Mesenchymal stem cell (in vitro differentiated cells and primary cell): ENCODE data around the gene MED12L.

Experiments used
- DNase-seq: peaks from one replicate; pipeline ENCODE4 v3.0.0-alpha.2; 2013
- H2AFZ ChIP-seq: one replicate; pipeline ENCODE4 v1.6.1; 2013; ENCODE audit warnings: low read depth, mild to moderate bottlenecking, control low read depth, inconsistent platforms, low read length, moderate library complexity
- H2AK5ac ChIP-seq: 2 replicates; pipeline ENCODE4 v1.6.1; 2013; ENCODE audit warnings: low read length, moderate library complexity, mild to moderate bottlenecking, inconsistent platforms; ENCODE audit not compliant: severe bottlenecking
- H2BK120ac ChIP-seq: one replicate; pipeline ENCODE4 v1.6.1; 2013; ENCODE audit warnings: low read depth, mild to moderate bottlenecking, inconsistent platforms, low read length, moderate library complexity
- H2BK12ac ChIP-seq, 2 experiments: one replicate each; pipeline ENCODE4 v1.6.1; 2013; ENCODE audit warnings: inconsistent platforms in 2 of 2, low read length in 2 of 2, mild to moderate bottlenecking in 2 of 2, moderate library complexity in 2 of 2, control low read depth in 1 of 2
- H2BK15ac ChIP-seq: one replicate; pipeline ENCODE4 v1.6.1; 2013; ENCODE audit warnings: mild to moderate bottlenecking, low read depth, inconsistent platforms; ENCODE audit not compliant: poor library complexity, severe bottlenecking
- H2BK5ac ChIP-seq: 2 replicates; pipeline ENCODE4 v1.6.1; 2013; ENCODE audit warnings: low read depth, mild to moderate bottlenecking, low read length, control low read depth, inconsistent platforms; ENCODE audit not compliant: poor library complexity, severe bottlenecking
- H3K14ac ChIP-seq, 2 experiments: one replicate each; pipeline ENCODE4 v1.6.1; 2013; ENCODE audit warnings: inconsistent platforms in 2 of 2, low read length in 2 of 2, control low read depth in 1 of 2, mild to moderate bottlenecking in 1 of 2, moderate library complexity in 1 of 2
- H3K18ac ChIP-seq, 2 experiments: one replicate each; pipeline ENCODE4 v1.6.1; 2013; ENCODE audit warnings: inconsistent platforms in 2 of 2, low read length in 2 of 2, control low read depth in 1 of 2, low read depth in 1 of 2, mild to moderate bottlenecking in 1 of 2
- H3K23ac ChIP-seq, 2 experiments: one replicate each; pipeline ENCODE4 v1.6.1; 2013; ENCODE audit warnings: inconsistent platforms in 2 of 2, low read length in 2 of 2, mild to moderate bottlenecking in 2 of 2, moderate library complexity in 2 of 2, control low read depth in 1 of 2
- H3K27ac ChIP-seq: 2 replicates; pipeline ENCODE4 v1.5.1; 2013; ENCODE audit warnings: mild to moderate bottlenecking, moderate library complexity, low read length, control low read depth, inconsistent platforms; ENCODE audit not compliant: poor library complexity, severe bottlenecking
- H3K27me3 ChIP-seq, 2 experiments: 2 replicates each; pipeline versions ENCODE4 v1.6.1 to v1.7.0; 2013; ENCODE audit warnings: low read length in 2 of 2, mild to moderate bottlenecking in 2 of 2, moderate library complexity in 2 of 2, control low read depth in 1 of 2, inconsistent platforms in 1 of 2; ENCODE audit not compliant: control insufficient read depth in 1 of 2, insufficient read depth in 1 of 2
- H3K36me3 ChIP-seq, 2 experiments: 2 replicates each; pipeline versions ENCODE4 v1.6.1 to v1.7.0; 2013; ENCODE audit warnings: low read length in 2 of 2, control low read depth in 1 of 2, inconsistent platforms in 1 of 2, low read depth in 1 of 2, mild to moderate bottlenecking in 1 of 2; ENCODE audit not compliant: insufficient read depth in 2 of 2, control insufficient read depth in 1 of 2
- H3K4ac ChIP-seq, 2 experiments: one replicate each; pipeline ENCODE4 v1.6.1; 2013; ENCODE audit warnings: inconsistent platforms in 2 of 2, low read length in 2 of 2, mild to moderate bottlenecking in 2 of 2, moderate library complexity in 2 of 2, control low read depth in 1 of 2, low read depth in 1 of 2
- H3K4me1 ChIP-seq: 2 replicates; pipeline ENCODE4 v1.6.1; 2013; ENCODE audit warnings: low read depth, low read length, control low read depth; ENCODE audit not compliant: control insufficient read depth, insufficient read depth
- H3K4me2 ChIP-seq: 2 replicates; pipeline ENCODE4 v1.6.1; 2013; ENCODE audit warnings: low read length, mild to moderate bottlenecking, inconsistent platforms; ENCODE audit not compliant: poor library complexity, severe bottlenecking
- H3K4me3 ChIP-seq, 2 experiments: 2 replicates each; pipeline versions ENCODE4 v1.5.1 to v1.7.0; 2013; ENCODE audit warnings: low read length in 2 of 2, mild to moderate bottlenecking in 2 of 2, control low read depth in 1 of 2, low read depth in 1 of 2; ENCODE audit not compliant: insufficient read depth in 1 of 2
- H3K79me1 ChIP-seq: replicated peaks from 2 replicates; pipeline ENCODE4 v1.6.1; 2013; ENCODE audit warnings: mild to moderate bottlenecking, control low read depth, low read length, inconsistent platforms; ENCODE audit not compliant: poor library complexity, severe bottlenecking
- H3K9ac ChIP-seq: 2 replicates; pipeline ENCODE4 v1.7.0; 2013; ENCODE audit warnings: mild to moderate bottlenecking, low read length, moderate library complexity
- H3K9me3 ChIP-seq: 2 replicates; pipeline ENCODE4 v1.7.0; 2013; ENCODE audit warnings: mild to moderate bottlenecking, low read length; ENCODE audit not compliant: control insufficient read depth
- H4K8ac ChIP-seq: one replicate; pipeline ENCODE4 v1.6.1; 2013; ENCODE audit warnings: inconsistent platforms, mild to moderate bottlenecking, low read length, moderate library complexity
- H4K91ac ChIP-seq: one replicate; pipeline ENCODE4 v1.6.1; 2013; ENCODE audit warnings: mild to moderate bottlenecking, low read length, inconsistent platforms
- WGBS: methylation state at CpG from one replicate; pipeline ENCODE4 v1.1.7; 2013; ENCODE audit warnings: mixed read lengths; 5-methylcytosine and 5-hydroxymethylcytosine counted together

Gene MED12L

GRCh38 chr3:151315136-151315535 lies 229.7 kb downstream of the MED12L start:
- Histone ChIP-seq H2BK15ac (no peak overlapping the region), H3K27ac (no peak overlapping the region), H2BK120ac (no peak overlapping the region), H3K14ac (no peak overlapping the region), H3K9ac (no peak overlapping the region), H3K18ac (no peak overlapping the region), H3K9me3 (no peaks in the 10 kb centered on the region), H4K8ac (no peak overlapping the region), H3K4ac (no peak overlapping the region), H3K4me3 (no peak overlapping the region), H2BK5ac (no peak overlapping the region), H2AK5ac (no peak overlapping the region), H3K36me3 (no peaks in the 10 kb centered on the region), H3K27me3 (no peaks in the 10 kb centered on the region), H3K23ac (no peak overlapping the region), H4K91ac (no peak overlapping the region), H3K4me2 (no peak overlapping the region), H2AFZ (no peak overlapping the region), H3K4me1 (no peaks in the 10 kb centered on the region), H2BK12ac (no peak overlapping the region), H3K79me1 (no peaks in the 10 kb centered on the region)
- no CpG with 5 or more reads among the region's 2 CpGs for WGBS
- peak; percentile 82 for DNase-seq

DNA sequence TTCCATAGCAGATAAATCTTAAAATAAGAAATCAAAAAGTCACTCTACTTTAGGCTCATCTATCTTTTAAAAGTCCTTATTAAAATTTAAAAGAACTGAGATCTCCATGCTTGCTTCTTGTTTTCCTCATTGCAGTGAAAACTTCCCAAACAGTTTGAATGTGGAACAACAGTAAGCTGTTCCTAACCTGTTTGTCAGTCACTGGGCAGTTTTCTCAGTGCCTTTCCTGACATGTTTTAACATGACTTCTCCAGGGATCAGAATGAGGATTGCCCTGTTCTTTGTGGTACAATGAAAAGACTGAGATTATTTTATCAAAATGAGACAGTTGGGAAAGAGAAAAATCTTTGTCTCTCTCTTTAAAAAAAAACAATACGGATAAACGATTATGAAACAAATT lies 230.4 kb downstream of the MED12L start:
- Histone ChIP-seq H3K18ac (no peak overlapping the region), H3K23ac (no peak overlapping the region), H3K36me3 (no peaks in the 10 kb centered on the region), H3K79me1 (no peaks in the 10 kb centered on the region), H2BK15ac (no peak overlapping the region), H3K9me3 (no peaks in the 10 kb centered on the region), H2BK120ac (no peak overlapping the region), H4K91ac (no peak overlapping the region), H2BK12ac (peak overlapping the region in 1 of 2 experiments; percentile 67), H3K4me2 (no peak overlapping the region), H3K4ac (no peak overlapping the region), H2BK5ac (no peak overlapping the region), H4K8ac (no peak overlapping the region), H3K14ac (no peak overlapping the region), H3K4me3 (no peak overlapping the region), H2AFZ (no peak overlapping the region), H2AK5ac (no peak overlapping the region), H3K27me3 (no peaks in the 10 kb centered on the region), H3K27ac (no peak overlapping the region), H3K4me1 (no peaks in the 10 kb centered on the region), H3K9ac (no peak overlapping the region)
- DNase-seq: no peak
- no CpG with 5 or more reads among the region's 2 CpGs for WGBS

DNA sequence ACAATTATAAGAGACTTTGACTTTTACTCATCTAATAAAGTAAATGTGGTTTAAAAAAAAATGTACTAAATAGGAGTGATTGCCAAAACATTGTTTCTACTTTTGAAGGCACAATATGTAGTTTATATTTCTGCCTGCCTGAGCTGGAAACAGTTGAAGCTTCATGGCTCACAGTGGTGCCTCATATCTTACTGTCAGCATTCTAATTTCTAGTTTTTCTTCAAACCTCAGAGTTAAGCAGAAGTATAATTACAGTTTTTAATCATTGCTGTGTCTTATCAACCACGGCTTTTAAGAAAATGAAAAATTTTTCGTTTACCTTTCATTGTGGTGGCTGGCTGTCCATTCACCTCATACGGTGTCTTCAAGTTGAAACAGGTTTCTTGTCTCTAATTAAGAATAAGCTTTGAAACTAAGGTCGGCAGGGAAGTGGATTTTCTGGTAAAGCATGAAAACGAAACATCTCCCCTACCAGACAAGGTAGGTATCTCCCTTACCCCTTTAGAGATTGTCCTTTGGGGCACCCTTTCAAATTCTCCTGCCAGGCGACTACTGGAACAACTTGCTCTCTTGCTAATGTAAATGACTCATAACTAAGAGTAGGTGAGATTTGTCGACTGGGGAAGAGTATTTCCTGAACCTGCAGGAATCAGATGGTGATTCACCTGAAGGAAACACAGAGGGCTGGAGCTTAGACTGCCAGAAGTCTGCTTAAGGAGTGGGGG lies 231.0 kb downstream of the MED12L start, which contains the start of gene GPR87:
Gene GPR87, minus strand, starts transcription at position 554 of the 725 bp plus-strand sequence. CDS start 16,720 bp downstream, outside the sequence.
- Histone ChIP-seq H3K79me1 (no peaks in the 10 kb centered on the region), H3K36me3 (no peaks in the 10 kb centered on the region), H2BK12ac (peak within 1 kb of the TSS in 1 of 2 experiments; percentile 67), H3K4me1 (no peaks in the 10 kb centered on the region), H3K14ac (no peak within 1 kb of the TSS), H3K18ac (no peak within 1 kb of the TSS), H3K4ac (no peak within 1 kb of the TSS), H3K4me2 (no peak within 1 kb of the TSS), H2BK5ac (no peak within 1 kb of the TSS), H3K4me3 (no peak within 1 kb of the TSS), H2AK5ac (no peak within 1 kb of the TSS), H3K23ac (no peak within 1 kb of the TSS), H4K91ac (no peak within 1 kb of the TSS), H2AFZ (no peak within 1 kb of the TSS), H3K27ac (no peak within 1 kb of the TSS), H3K27me3 (no peaks in the 10 kb centered on the region), H3K9me3 (no peaks in the 10 kb centered on the region), H4K8ac (no peak within 1 kb of the TSS), H3K9ac (no peak within 1 kb of the TSS), H2BK15ac (no peak within 1 kb of the TSS), H2BK120ac (no peak within 1 kb of the TSS)
- 75% methylated on average over 6 of the region's 7 CpGs for WGBS
- no peak for DNase-seq

DNA sequence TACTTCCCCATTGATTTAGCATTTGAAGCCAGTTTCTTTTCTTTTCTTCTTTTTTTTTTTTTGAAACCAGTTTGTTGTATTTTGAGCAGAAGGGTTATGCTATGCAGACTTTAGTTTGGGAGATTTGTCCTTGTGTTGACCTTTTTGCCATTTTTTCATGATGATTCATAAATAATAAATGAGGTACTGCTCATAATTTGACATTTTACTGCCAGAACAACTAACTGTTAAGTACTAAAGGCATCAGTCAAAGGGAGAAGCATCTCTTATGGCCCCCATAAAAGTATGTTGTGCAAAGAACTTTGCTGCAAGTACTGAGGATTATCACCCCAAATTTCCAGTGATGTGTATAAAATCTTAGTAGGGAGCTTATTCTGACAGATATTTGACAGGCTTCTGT lies 232.8 kb downstream of the MED12L start:
- no peak overlapping the region for H3K23ac ChIP-seq
- no peak overlapping the region for H4K91ac ChIP-seq
- no peaks in the 10 kb centered on the region for H3K36me3 ChIP-seq
- DNase-seq: no peak
- H3K4me1 ChIP-seq: no peaks in the 10 kb centered on the region
- H2AK5ac ChIP-seq: no peak overlapping the region
- no peak overlapping the region for H3K27ac ChIP-seq
- H2BK12ac ChIP-seq: no peak overlapping the region
- H3K18ac ChIP-seq: no peak overlapping the region
- no peak overlapping the region for H2AFZ ChIP-seq
- no peak overlapping the region for H2BK5ac ChIP-seq
- no peak overlapping the region for H2BK120ac ChIP-seq
- H3K4ac ChIP-seq: no peak overlapping the region
- H3K9me3 ChIP-seq: no peaks in the 10 kb centered on the region
- no peak overlapping the region for H4K8ac ChIP-seq
- H3K4me3 ChIP-seq: no peak overlapping the region
- no peaks in the 10 kb centered on the region for H3K27me3 ChIP-seq
- no peaks in the 10 kb centered on the region for H3K79me1 ChIP-seq
- H3K9ac ChIP-seq: no peak overlapping the region
- H2BK15ac ChIP-seq: no peak overlapping the region
- no peak overlapping the region for H3K4me2 ChIP-seq
- H3K14ac ChIP-seq: no peak overlapping the region
